ENCODE results near the gene ABHD12B. TPM values are rescaled to one million over a fixed set of nuclear protein-coding genes. Genes with fewer than 3 reads are reported as not detected.

The ABHD12B gene
- total RNA-seq, 2 donors from 2014 or later: 0.83 TPM; not detected in 1

DNA sequence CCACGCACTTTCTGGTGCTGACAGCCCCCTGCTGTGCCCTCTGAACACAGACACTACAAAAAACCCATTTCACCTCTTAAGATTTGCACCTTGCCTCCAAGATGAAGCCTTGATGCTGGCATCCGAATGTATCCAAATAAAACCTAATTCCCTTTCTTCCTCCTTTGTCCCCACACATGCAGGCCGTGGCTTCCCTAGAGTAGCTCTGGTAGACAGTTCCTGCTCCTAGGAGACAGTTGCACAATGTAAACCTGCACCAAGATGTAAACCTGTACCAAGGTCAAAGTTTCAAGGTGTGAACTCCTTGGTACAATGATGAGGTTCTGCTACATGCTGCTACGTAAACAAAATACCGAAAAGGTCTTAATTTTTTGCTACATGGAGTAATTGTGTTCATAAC is 625 bp upstream of the ABHD12B start:
- H3K4me3 ChIP-seq: no peak overlapping the region
- H3K4me1 ChIP-seq: no peaks in the 10 kb centered on the region
- no peaks in the 10 kb centered on the region for H3K36me3 ChIP-seq
- H3K9me3 ChIP-seq: no peaks in the 10 kb centered on the region
- DNase-seq (ENCODE audit: low spot score): no peak
- H3K27ac ChIP-seq: no peak overlapping the region
- TF ChIP-seq, protein P1, sequence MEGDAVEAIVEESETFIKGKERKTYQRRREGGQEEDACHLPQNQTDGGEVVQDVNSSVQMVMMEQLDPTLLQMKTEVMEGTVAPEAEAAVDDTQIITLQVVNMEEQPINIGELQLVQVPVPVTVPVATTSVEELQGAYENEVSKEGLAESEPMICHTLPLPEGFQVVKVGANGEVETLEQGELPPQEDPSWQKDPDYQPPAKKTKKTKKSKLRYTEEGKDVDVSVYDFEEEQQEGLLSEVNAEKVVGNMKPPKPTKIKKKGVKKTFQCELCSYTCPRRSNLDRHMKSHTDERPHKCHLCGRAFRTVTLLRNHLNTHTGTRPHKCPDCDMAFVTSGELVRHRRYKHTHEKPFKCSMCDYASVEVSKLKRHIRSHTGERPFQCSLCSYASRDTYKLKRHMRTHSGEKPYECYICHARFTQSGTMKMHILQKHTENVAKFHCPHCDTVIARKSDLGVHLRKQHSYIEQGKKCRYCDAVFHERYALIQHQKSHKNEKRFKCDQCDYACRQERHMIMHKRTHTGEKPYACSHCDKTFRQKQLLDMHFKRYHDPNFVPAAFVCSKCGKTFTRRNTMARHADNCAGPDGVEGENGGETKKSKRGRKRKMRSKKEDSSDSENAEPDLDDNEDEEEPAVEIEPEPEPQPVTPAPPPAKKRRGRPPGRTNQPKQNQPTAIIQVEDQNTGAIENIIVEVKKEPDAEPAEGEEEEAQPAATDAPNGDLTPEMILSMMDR (IDR thresholded peaks at IDR 0.05): no peak
- peaks cover 5 to 8% of the 10 kb centered on the region in 2 donors for H3K27me3 ChIP-seq

DNA sequence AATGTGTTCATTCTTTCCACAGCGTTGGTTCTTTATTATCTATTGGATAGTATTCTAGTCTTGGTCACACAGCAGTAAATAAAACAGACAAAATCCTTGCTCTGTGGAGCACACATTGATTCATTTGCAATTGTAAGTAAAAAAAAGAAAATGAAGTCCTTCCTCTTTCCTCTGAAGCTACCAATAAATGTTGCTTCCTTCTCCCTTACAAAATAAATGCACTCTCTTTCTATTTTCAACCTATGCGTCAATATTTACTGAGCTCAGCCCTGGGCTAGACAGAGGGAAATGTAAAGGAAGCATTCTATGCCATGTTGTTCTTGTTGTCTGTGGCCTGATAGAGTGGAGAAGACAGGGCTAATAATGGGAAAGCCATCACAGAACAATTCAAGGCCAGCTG is 2.9 kb downstream of the ABHD12B start:
- peaks cover 5 to 8% of the 10 kb centered on the region in 2 donors for H3K27me3 ChIP-seq
- H3K36me3 ChIP-seq: no peaks in the 10 kb centered on the region
- H3K4me1 ChIP-seq: no peaks in the 10 kb centered on the region
- H3K4me3 ChIP-seq: no peak overlapping the region
- H3K27ac ChIP-seq: no peak overlapping the region
- no peak for DNase-seq (ENCODE audit: low spot score)
- TF ChIP-seq, protein P1 (IDR thresholded peaks at IDR 0.05): no peak
- no peaks in the 10 kb centered on the region for H3K9me3 ChIP-seq

DNA sequence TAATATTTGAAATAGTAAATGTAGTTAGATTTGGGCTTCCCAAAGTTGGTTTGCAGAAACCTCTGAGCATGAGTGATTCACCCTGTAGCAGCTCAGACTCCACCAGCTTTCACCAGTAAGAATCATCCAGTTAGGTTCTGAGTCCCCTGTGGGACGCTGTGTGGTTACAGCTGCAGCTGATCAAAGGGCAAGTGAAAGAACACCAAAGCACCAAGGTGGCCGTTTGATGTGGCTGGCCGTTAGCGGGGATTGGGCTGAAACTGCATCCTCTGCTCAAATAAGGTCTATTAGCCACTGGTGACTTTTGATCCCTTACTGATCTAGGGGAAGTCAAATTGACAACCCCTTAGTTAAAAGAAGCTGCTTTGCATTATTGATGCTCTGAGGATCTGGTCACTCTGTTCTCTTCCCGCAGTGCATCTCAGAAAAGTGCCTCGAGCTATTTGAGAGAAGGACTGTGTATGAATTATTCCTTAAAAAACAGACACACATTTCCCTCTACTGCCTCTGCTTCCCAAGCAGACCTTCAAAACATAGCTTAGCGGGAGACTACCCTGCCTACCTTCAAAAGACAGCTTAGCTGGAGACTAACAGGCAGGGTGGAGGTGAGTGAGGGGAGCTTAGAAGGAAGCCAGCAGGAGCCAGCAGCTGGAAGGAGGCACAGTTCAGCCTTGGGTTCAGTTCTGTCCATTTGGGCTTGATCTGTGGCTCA is 3.7 kb downstream of the ABHD12B start:
- no peaks in the 10 kb centered on the region for H3K36me3 ChIP-seq
- H3K4me1 ChIP-seq: no peaks in the 10 kb centered on the region
- no peak overlapping the region for H3K27ac ChIP-seq
- no peaks in the 10 kb centered on the region for H3K9me3 ChIP-seq
- peaks cover 5 to 8% of the 10 kb centered on the region in 2 donors for H3K27me3 ChIP-seq
- no peak overlapping the region for H3K4me3 ChIP-seq
- TF ChIP-seq, protein P1 (IDR thresholded peaks at IDR 0.05): no peak
- DNase-seq (ENCODE audit: low spot score): no peak

DNA sequence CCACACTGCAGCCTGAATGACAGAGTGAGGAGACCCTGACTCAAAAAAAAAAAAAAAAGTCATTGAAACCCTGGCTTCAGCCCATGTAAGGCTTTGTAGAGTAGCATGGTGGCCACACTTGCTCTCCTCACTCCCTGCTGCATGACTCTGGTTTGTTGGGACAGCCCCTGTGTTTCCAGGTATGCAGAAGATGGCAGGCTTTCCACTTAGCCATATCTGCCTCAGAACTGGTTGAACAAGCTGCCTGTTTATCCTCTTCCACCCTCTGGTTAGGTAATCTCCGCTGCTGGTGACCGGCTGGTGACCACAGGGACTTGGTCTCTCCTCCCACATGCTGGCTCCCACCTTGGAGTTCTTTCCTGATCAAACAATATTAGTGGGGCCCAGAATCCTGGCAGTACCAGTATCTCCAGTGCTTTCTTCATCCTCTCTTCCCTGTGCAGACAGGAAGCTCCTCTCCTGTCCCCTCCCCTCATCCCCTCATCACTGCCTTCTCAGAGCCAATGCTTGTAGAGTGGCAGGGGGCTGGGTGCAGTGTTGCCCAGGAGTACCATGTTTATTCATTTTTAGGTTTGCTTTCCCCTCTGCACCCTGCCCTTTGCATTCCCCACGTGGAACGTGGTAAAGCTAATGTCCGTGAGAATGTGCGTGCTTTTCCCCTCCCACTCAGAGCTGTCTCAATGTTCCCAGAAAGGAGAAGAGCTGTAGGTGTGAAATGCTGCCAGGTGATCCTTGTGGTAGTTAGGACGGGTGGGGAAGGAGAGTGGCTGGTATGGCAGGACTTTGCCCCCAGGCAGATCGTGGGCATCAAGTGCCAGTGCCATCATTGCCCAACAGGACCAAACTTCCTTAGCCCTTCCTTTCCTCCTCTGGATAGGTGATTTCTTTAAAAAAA is 11.3 kb downstream of the ABHD12B start:
- Histone ChIP-seq H3K36me3 (no peaks in the 10 kb centered on the region), H3K9me3 (no peaks in the 10 kb centered on the region), H3K4me3 (no peak overlapping the region), H3K27ac (no peak overlapping the region), H3K4me1 (no peaks in the 10 kb centered on the region), H3K27me3 (no peaks in the 10 kb centered on the region)
- TF ChIP-seq, protein P1 (IDR thresholded peaks at IDR 0.05): no peak
- no peak for DNase-seq (ENCODE audit: low spot score)

DNA sequence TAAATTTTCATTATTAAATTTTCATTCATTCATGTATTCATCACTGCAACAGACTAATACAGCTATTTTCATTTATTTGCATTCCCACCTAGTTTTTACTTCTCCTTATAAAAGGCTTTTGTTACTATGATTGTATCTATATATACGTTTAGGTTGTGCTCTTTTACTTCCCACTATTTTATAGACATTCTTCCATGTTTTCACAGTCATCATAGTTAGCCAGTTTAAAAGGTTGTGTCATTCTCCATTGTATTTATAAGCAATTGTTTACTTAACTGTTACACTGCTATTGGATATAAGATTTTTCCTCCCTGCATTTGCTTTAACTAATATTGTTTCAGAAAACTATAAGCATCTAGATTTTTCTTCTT is 12.0 kb downstream of the ABHD12B start:
- Histone ChIP-seq H3K4me1 (no peaks in the 10 kb centered on the region), H3K4me3 (no peak overlapping the region), H3K36me3 (no peaks in the 10 kb centered on the region), H3K27ac (no peak overlapping the region), H3K27me3 (no peaks in the 10 kb centered on the region), H3K9me3 (no peaks in the 10 kb centered on the region)
- TF ChIP-seq, protein P1 (IDR thresholded peaks at IDR 0.05): no peak
- no peak for DNase-seq (ENCODE audit: low spot score)
